ENCODE data around the gene ERMP1. TPM values are rescaled to one million over a fixed set of nuclear protein-coding genes. Genes with fewer than 3 reads are reported as not detected.

ERMP1 gene
- total and polyA plus RNA-seq, 7 donors, result 2.4 to 12.3 (median 8.8) TPM

GRCh38 chr9:5799314-5799713, 33.6 kb downstream of the ERMP1 start:
- no peak overlapping the region for H3K4me3 ChIP-seq
- peak; percentile 38 for TF ChIP-seq CTCF (IDR thresholded peaks at IDR 0.05)

GRCh38 chr9:5798581-5798980, 34.3 kb downstream of the ERMP1 start:
- Histone ChIP-seq H3K27me3 (ENCODE audit: insufficient read depth in 3 of 3, low read length in 2 of 3) (no peaks in the 10 kb centered on the region), H3K4me3 (no peak overlapping the region), H3K27ac (no peak overlapping the region), H3K9me3 (no peaks in the 10 kb centered on the region), H3K36me3 (ENCODE audit: insufficient read depth in 1 of 2, low read depth in 1 of 2) (peaks cover 0 to 38% of the 10 kb centered on the region in 2 donors), H3K4me1 (no peaks in the 10 kb centered on the region)
- ATAC-seq, result no peak
- 68 to 79% (median 76%) methylated on average over 2 of the region's 2 CpGs for WGBS, 3 donors
- intact Hi-C loops (cut with DNase I), result no loop called here
- TF ChIP-seq CTCF (IDR thresholded peaks at IDR 0.05), result no peak
- no peak for DNase-seq

More at GRCh38 chr9:5799314-5799713, 33.6 kb downstream of the ERMP1 start:
- H3K27ac ChIP-seq, result no peak overlapping the region
- DNase-seq (no peak), ATAC-seq (peak in 3 of 4 donors; percentile 39 to 69 (median 58))
- H3K36me3 ChIP-seq (ENCODE audit: insufficient read depth in 1 of 2, low read depth in 1 of 2), result peaks cover 0 to 45% of the 10 kb centered on the region in 2 donors
- intact Hi-C loops (cut with DNase I), result no loop called here
- WGBS, 3 donors, result 44 to 50% (median 48%) methylated on average over 5 of the region's 5 CpGs
- no peaks in the 10 kb centered on the region for H3K4me1 ChIP-seq
- no peaks in the 10 kb centered on the region for H3K9me3 ChIP-seq
- no peaks in the 10 kb centered on the region for H3K27me3 ChIP-seq (ENCODE audit: insufficient read depth in 3 of 3, low read length in 2 of 3)

GRCh38 chr9:5796298-5796697, 36.6 kb downstream of the ERMP1 start:
- ATAC-seq, result no peak
- TF ChIP-seq CTCF (IDR thresholded peaks at IDR 0.05), result no peak
- Histone ChIP-seq H3K4me1 (no peaks in the 10 kb centered on the region), H3K36me3 (ENCODE audit: insufficient read depth in 1 of 2, low read depth in 1 of 2) (peaks cover 0 to 37% of the 10 kb centered on the region in 2 donors), H3K27ac (no peak overlapping the region), H3K4me3 (no peak overlapping the region), H3K9me3 (no peaks in the 10 kb centered on the region), H3K27me3 (ENCODE audit: insufficient read depth in 3 of 3, low read length in 2 of 3) (no peaks in the 10 kb centered on the region)
- no peak for DNase-seq
- intact Hi-C loops (cut with DNase I), result no loop called here
- WGBS, 3 donors, result 93 to 94% (median 94%) methylated on average over 2 of the region's 2 CpGs

GRCh38 chr9:5793812-5794211, 39.1 kb downstream of the ERMP1 start:
- Histone ChIP-seq H3K36me3 (ENCODE audit: insufficient read depth in 1 of 2, low read depth in 1 of 2) (peaks cover 0 to 33% of the 10 kb centered on the region in 2 donors), H3K4me1 (no peaks in the 10 kb centered on the region), H3K4me3 (no peak overlapping the region), H3K9me3 (no peaks in the 10 kb centered on the region), H3K27me3 (ENCODE audit: insufficient read depth in 3 of 3, low read length in 2 of 3) (no peaks in the 10 kb centered on the region), H3K27ac (no peak overlapping the region)
- intact Hi-C loops (cut with DNase I), result no loop called here
- no peak for TF ChIP-seq CTCF (IDR thresholded peaks at IDR 0.05)
- ATAC-seq (no peak), DNase-seq (no peak)
- 97 to 100% (median 98%) methylated on average over 1 of the region's 1 CpG for WGBS, 3 donors

GRCh38 chr9:5791870-5792269, 41.0 kb downstream of the ERMP1 start:
- no peak for TF ChIP-seq CTCF (IDR thresholded peaks at IDR 0.05)
- Histone ChIP-seq H3K4me1 (no peaks in the 10 kb centered on the region), H3K9me3 (no peaks in the 10 kb centered on the region)

More at GRCh38 chr9:5791870-5792269, 41.0 kb downstream of the ERMP1 start:
- no peaks in the 10 kb centered on the region for H3K27me3 ChIP-seq (ENCODE audit: insufficient read depth in 3 of 3, low read length in 2 of 3)
- intact Hi-C loops (cut with DNase I), result no loop called here
- WGBS, 3 donors, result 53 to 73% (median 56%) methylated on average over 3 of the region's 3 CpGs
- ATAC-seq (no peak), DNase-seq (no peak)
- H3K27ac ChIP-seq, result no peak overlapping the region
- H3K36me3 ChIP-seq (ENCODE audit: insufficient read depth in 1 of 2, low read depth in 1 of 2), result peaks cover 0 to 27% of the 10 kb centered on the region in 2 donors
- H3K4me3 ChIP-seq, result no peak overlapping the region

Data from psoas muscle (tissue), 8 donors.